HepG2 (cell line): Measurements from ENCODE around the gene UQCRC2. TPM values are rescaled to one million over a fixed set of nuclear protein-coding genes. Genes with fewer than 3 reads are reported as not detected.
A peak's percentile ranks its signal among the peaks of the same experiment; 100 is the strongest.

ENCODE experiments used
- AFF4 ChIP-seq: sonication (generic); formaldehyde crosslinking; IDR thresholded peaks from 2 replicates; pipeline ENCODE4 v1.4.0; 2020; ENCODE audit warnings: missing genetic modification reagents
- ARNT2 ChIP-seq: sonication (generic); formaldehyde crosslinking; IDR thresholded peaks from 2 replicates; pipeline ENCODE4 v1.8.0; 2022; ENCODE audit warnings: mild to moderate bottlenecking, low read depth, missing genetic modification reagents, moderate library complexity
- ATF7-NPFF ChIP-seq: sonication (generic); formaldehyde crosslinking; IDR thresholded peaks from 2 replicates; pipeline ENCODE4 v1.8.1; 2023; ENCODE audit warnings: mild to moderate bottlenecking, low read depth, missing genetic modification reagents, moderate library complexity
- CC2D1A ChIP-seq: sonication (generic); formaldehyde crosslinking; IDR thresholded peaks from 2 replicates; pipeline ENCODE4 v1.8.1; 2023; ENCODE audit warnings: mild to moderate bottlenecking, missing genetic modification reagents
- IKZF4 ChIP-seq: sonication (generic); formaldehyde crosslinking; IDR thresholded peaks from 2 replicates; pipeline ENCODE4 v1.5.1; 2020; ENCODE audit warnings: borderline replicate concordance, mild to moderate bottlenecking, low read depth, missing genetic modification reagents; ENCODE audit errors: not compliant biosample characterization
- KDM6A ChIP-seq: IDR thresholded peaks from 2 replicates; pipeline ENCODE4 v1.6.1; 2016; ENCODE audit warnings: low read depth
- MAZ ChIP-seq, 2 experiments: sonication (generic) in 1 of 2; formaldehyde crosslinking in 1 of 2; IDR thresholded peaks; 2 replicates each; pipeline versions ENCODE4 v1.5.0 to v1.6.1; 2012 to 2020; ENCODE audit warnings: low read depth in 2 of 2, mild to moderate bottlenecking in 2 of 2, borderline replicate concordance in 1 of 2, improper control_type of control experiment in 1 of 2, low read length in 1 of 2, missing genetic modification reagents in 1 of 2, moderate library complexity in 1 of 2
- NAIF1 ChIP-seq: sonication (generic); formaldehyde crosslinking; IDR thresholded peaks from 2 replicates; pipeline ENCODE4 v1.5.0; 2020; ENCODE audit warnings: mild to moderate bottlenecking, missing genetic modification reagents, borderline replicate concordance
- NFKBIZ ChIP-seq: IDR thresholded peaks from 2 replicates; pipeline ENCODE4 v1.6.1; 2018; ENCODE audit warnings: missing genetic modification reagents, missing compliant biosample characterization
- POLR2A ChIP-seq, 2 experiments: IDR thresholded peaks; 2 replicates each; pipeline ENCODE4 v1.6.1; 2011; ENCODE audit warnings: low read depth in 2 of 2, low read length in 2 of 2, mild to moderate bottlenecking in 1 of 2, moderate library complexity in 1 of 2; ENCODE audit not compliant: insufficient read depth in 1 of 2
- TAF15 ChIP-seq: fragments of 200-400 bp; formaldehyde crosslinking; IDR thresholded peaks from one replicate; pipeline ENCODE4 v1.6.1; 2018; ENCODE audit warnings: mild to moderate bottlenecking, low read depth, low read length; ENCODE audit not compliant: poor library complexity, severe bottlenecking
- TP53 ChIP-seq: sonication (generic); formaldehyde crosslinking; conservative IDR thresholded peaks from 2 replicates; pipeline ENCODE4 v1.4.0; 2020; ENCODE audit warnings: missing genetic modification reagents
- YEATS2 ChIP-seq: sonication (generic); formaldehyde crosslinking; IDR thresholded peaks from 2 replicates; pipeline ENCODE4 v1.4.0; 2020; ENCODE audit warnings: missing genetic modification reagents, borderline replicate concordance
- ZBTB44 ChIP-seq: sonication (generic); formaldehyde crosslinking; IDR thresholded peaks from 2 replicates; pipeline ENCODE4 v1.4.0; 2020; ENCODE audit warnings: missing genetic modification reagents
- ZBTB7B ChIP-seq: sonication (generic); formaldehyde crosslinking; IDR thresholded peaks from 2 replicates; pipeline ENCODE4 v1.4.0; 2020; ENCODE audit warnings: missing genetic modification reagents
- ZNF224 ChIP-seq: sonication (generic); formaldehyde crosslinking; IDR thresholded peaks from 2 replicates; pipeline ENCODE4 v1.5.0; 2020; ENCODE audit warnings: mild to moderate bottlenecking, missing genetic modification reagents
- ZNF333 ChIP-seq: sonication (generic); formaldehyde crosslinking; IDR thresholded peaks from 2 replicates; pipeline ENCODE4 v1.4.0; 2020; ENCODE audit warnings: mild to moderate bottlenecking, missing genetic modification reagents, borderline replicate concordance
- ZNF33B ChIP-seq: sonication (generic); formaldehyde crosslinking; IDR thresholded peaks from 2 replicates; pipeline ENCODE4 v1.5.1; 2020; ENCODE audit warnings: mild to moderate bottlenecking, missing genetic modification reagents
- ZNF484 ChIP-seq: sonication (generic); formaldehyde crosslinking; IDR thresholded peaks from 2 replicates; pipeline ENCODE4 v1.5.1; 2020; ENCODE audit warnings: mild to moderate bottlenecking, low read depth, missing genetic modification reagents, borderline replicate concordance
- ZNF576 ChIP-seq: sonication (generic); formaldehyde crosslinking; IDR thresholded peaks from 2 replicates; pipeline ENCODE4 v1.4.0; 2020; ENCODE audit warnings: mild to moderate bottlenecking, missing genetic modification reagents
- ZNF577 ChIP-seq: sonication (generic); formaldehyde crosslinking; IDR thresholded peaks from 2 replicates; pipeline ENCODE4 v1.4.0; 2020; ENCODE audit warnings: mild to moderate bottlenecking, low read depth, missing genetic modification reagents, borderline replicate concordance
- ZNF737 ChIP-seq: sonication (generic); formaldehyde crosslinking; IDR thresholded peaks from 2 replicates; pipeline ENCODE4 v1.5.0; 2020; ENCODE audit warnings: missing genetic modification reagents, mild to moderate bottlenecking, borderline replicate concordance
- ZNF747 ChIP-seq: sonication (generic); formaldehyde crosslinking; IDR thresholded peaks from 2 replicates; pipeline ENCODE4 v1.8.1; 2023; ENCODE audit warnings: missing genetic modification reagents, mild to moderate bottlenecking, borderline replicate concordance
- ZNF850 ChIP-seq: sonication (generic); formaldehyde crosslinking; conservative IDR thresholded peaks from 2 replicates; pipeline ENCODE4 v1.9.0; 2021; ENCODE audit warnings: mild to moderate bottlenecking, missing genetic modification reagents
- polyA plus RNA-seq, 8 experiments: library from polyadenylated mRNA; depleted of rRNA in 3 of 8; stranded (reverse) in 7 of 8; unstranded in 1 of 8; fragments of >200 nt; fragmentation: Illumina TruSeq in 4 of 8; extraction: Trizol in 4 of 8; gene quantifications; 2 replicates each; pipeline versions ENCODE4 v1.2.1 to v1.2.3, GENCODE V29; 2011 to 2016; ENCODE audit warnings: low read depth in 4 of 8, missing spikeins in 1 of 8, mixed read lengths in 1 of 8; ENCODE audit not compliant: insufficient read depth in 1 of 8
- total RNA-seq, 5 experiments: library from RNA; depleted of rRNA; stranded (reverse); fragments of >200 nt; fragmentation: Illumina TruSeq; extraction: Trizol; gene quantifications; 2 replicates each; pipeline ENCODE4 v1.2.3, GENCODE V29; 2016; ENCODE audit warnings: low read depth in 1 of 5

UQCRC2 gene
- total and polyA plus RNA-seq, 2 of the 13 experiments (the other 11 are each of a cell fraction or from before 2014, with no cell fraction given), result 442 to 536 TPM

GRCh38 chr16:22007509-22008214 lies 54.5 kb downstream of the UQCRC2 start, which contains the start of gene MOSMO (continued):
- TF ChIP-seq MAZ (IDR thresholded peaks at IDR 0.05; ENCODE audit: borderline replicate concordance, low read depth, low read length) (no peak; the same call in 1 of the 2 replicates), MAZ (CRISPR knock-in tag; IDR thresholded peaks at IDR 0.05; ENCODE audit: low read depth) (0 out of 2 replicates have a peak, but pooled peaks have one; percentile 29), ZNF577 (no peak), NFKBIZ (no peak; the same call in 1 of the 2 replicates), ARNT2 (CRISPR knock-in tag) (no peak), ATF7-NPFF (CRISPR knock-in tag) (peak; percentile 36; the same call in 1 of the 2 replicates), ZNF333 (CRISPR knock-in tag) (no peak; the same call in 1 of the 2 replicates), KDM6A (no peak), ZNF850 (CRISPR knock-in tag) (no peak), NAIF1 (CRISPR knock-in tag) (no peak), ZNF33B (CRISPR knock-in tag) (no peak), CC2D1A (CRISPR knock-in tag) (no peak), ZNF224 (peak; percentile 61; the same call in 1 of the 2 replicates), ZNF484 (no peak), ZNF747 (no peak), YEATS2 (CRISPR knock-in tag) (no peak), TP53 (CRISPR knock-in tag) (peak; percentile 89), ZNF737 (peak; percentile 78; the same call in 1 of the 2 replicates), AFF4 (CRISPR knock-in tag) (no peak), POLR2A (IDR thresholded peaks at IDR 0.05; ENCODE audit: insufficient read depth in 1 of 2, low read depth in 2 of 2, low read length in 2 of 2) (peak in 1 of 2 experiments; percentile 78; a peak in 2 of 4 replicates), ZBTB7B (CRISPR knock-in tag) (peak; percentile 85; the same call in 1 of the 2 replicates), ZNF576 (no peak), IKZF4 (CRISPR knock-in tag) (no peak), TAF15 (peak; percentile 53), ZBTB44 (CRISPR knock-in tag) (no peak)
